ACHN (cell line): ENCODE measurements around the gene DBNL.
A peak's percentile ranks its signal among the peaks of the same experiment; 100 is the strongest.
"Not testable (repeated sequence)": the region's sequence is repeated elsewhere in the genome, so short reads cannot be mapped to it uniquely, and the experiment has no call there.

Source experiments
- DNase-seq: peaks from one replicate; pipeline ENCODE4 v3.0.0-alpha.2; 2015
- in situ Hi-C: cut with HindIII; loops from 2 replicates; pipeline ENCODE4 v1.10.0; 2017; ENCODE audit warnings: low sequenced_read_pairs, low pct_ligation_motif_present, low pct_unique_long_range_greater_than_20kb

DBNL gene

GRCh38 chr7:44039800-44040492 lies 4.6 kb upstream of the DBNL start:
- DNase-seq, in situ Hi-C loops: not testable (repeated sequence)

- in situ Hi-C loops, result not testable (repeated sequence)
- DNase-seq, result peak; percentile 31
These were observed 4.0 kb upstream of the DBNL start for GRCh38 chr7:44040493-44040891.

GRCh38 chr7:44042221-44042620 lies 2.3 kb upstream of the DBNL start:
- in situ Hi-C loops, result no loop called here
- no peak for DNase-seq

GRCh38 chr7:44043902-44044301 lies 600 bp upstream of the DBNL start:
- DNase-seq, result no peak
- in situ Hi-C loops, result no loop called here

- in situ Hi-C loops, result no loop called here
- DNase-seq, result no peak
These were observed 918 bp downstream of the DBNL start for GRCh38 chr7:44045226-44046014.

GRCh38 chr7:44046321-44047061 lies 2.0 kb downstream of the DBNL start:
- in situ Hi-C loops, result no loop called here

GRCh38 chr7:44048031-44048795 lies 3.7 kb downstream of the DBNL start:
- in situ Hi-C loops, result no loop called here
- no peak for DNase-seq

More at GRCh38 chr7:44046321-44047061, 2.0 kb downstream of the DBNL start:
- DNase-seq, result no peak

GRCh38 chr7:44050121-44050914 lies 5.8 kb downstream of the DBNL start:
- no peak for DNase-seq
- in situ Hi-C loops, result no loop called here

GRCh38 chr7:44050915-44051560 lies 6.5 kb downstream of the DBNL start:
- in situ Hi-C loops, result no loop called here

GRCh38 chr7:44051611-44052220 lies 7.2 kb downstream of the DBNL start:
- DNase-seq, result no peak
- in situ Hi-C loops, result no loop called here

More at GRCh38 chr7:44050915-44051560, 6.5 kb downstream of the DBNL start:
- no peak for DNase-seq

GRCh38 chr7:44052771-44053365 lies 8.4 kb downstream of the DBNL start:
- in situ Hi-C loops, result no loop called here

GRCh38 chr7:44056681-44057080 lies 12.2 kb downstream of the DBNL start:
- in situ Hi-C loops, result no loop called here
- no peak for DNase-seq

More at GRCh38 chr7:44052771-44053365, 8.4 kb downstream of the DBNL start:
- no peak for DNase-seq

- in situ Hi-C loops, result no loop called here
- DNase-seq, result no peak
These were observed 12.8 kb downstream of the DBNL start for GRCh38 chr7:44057181-44057848.

- no peak for DNase-seq
- in situ Hi-C loops, result no loop called here
These were observed 13.6 kb downstream of the DBNL start for GRCh38 chr7:44057849-44058758.

- no peak for DNase-seq
- in situ Hi-C loops, result no loop called here
These were observed 14.3 kb downstream of the DBNL start for GRCh38 chr7:44058759-44059218.
